Lower leg skin (tissue), 3 donors: ENCODE data around the gene UPK3B.
"Not testable (repeated sequence)": the region's sequence is repeated elsewhere in the genome, so short reads cannot be mapped to it uniquely, and the experiment has no call there.

Experiments used
- CTCF ChIP-seq, 3 donors: fragments of 450-650 bp; IDR thresholded peaks; one replicate each; pipeline ENCODE4 v1.5.1; 2016; ENCODE audit warnings: antibody characterized with exemption in 3 of 3, mild to moderate bottlenecking in 3 of 3, moderate library complexity in 2 of 3
- POLR2A ChIP-seq, 2 donors: fragments of 450-650 bp; IDR thresholded peaks; one replicate each; pipeline ENCODE4 v1.6.1; 2016 to 2017; ENCODE audit warnings: antibody characterized with exemption in 2 of 2, mild to moderate bottlenecking in 1 of 2, moderate library complexity in 1 of 2

- TF ChIP-seq POLR2A, CTCF (IDR thresholded peaks at IDR 0.05): not testable (repeated sequence)
Observed at GRCh38 chr7:76495717-76496116, 14.6 kb upstream of the UPK3B start.
